ENCODE data around the gene HMGXB3. TPM values are rescaled to one million over a fixed set of nuclear protein-coding genes. Genes with fewer than 3 reads are reported as not detected.

The HMGXB3 gene
- total RNA-seq, 1 experiment from 2014 or later, result 67.8 TPM

- POLR2A ChIA-PET, result no interaction called here
Observed at GRCh38 chr5:150073086-150073625, 72.6 kb downstream of the HMGXB3 start.

GRCh38 chr5:150073677-150074076 lies 73.1 kb downstream of the HMGXB3 start:
- no peak for TF ChIP-seq CTCF (IDR thresholded peaks at IDR 0.05; ENCODE audit: unreplicated experiment)
- DNase-seq (ENCODE audit: unreplicated experiment), result no peak
- ChIA-PET CTCF (interaction anchor here (0.6 to 1.3 kb wide), 2 partner anchors 37 to 97 kb away, joined by 3 to 5 read pairs; no protein-coding TSS in a partner anchor), POLR2A (no interaction called here)
- Mint-ChIP-seq H3K4me3 (ENCODE audit: unreplicated experiment) (no peak overlapping the region), H3K27me3 (ENCODE audit: insufficient read depth, unreplicated experiment) (no peaks in the 10 kb centered on the region), H3K36me3 (ENCODE audit: insufficient read depth, unreplicated experiment) (no peaks in the 10 kb centered on the region), H3K9me3 (ENCODE audit: unreplicated experiment) (no peaks in the 10 kb centered on the region), H3K4me1 (ENCODE audit: insufficient read depth, unreplicated experiment) (peaks cover 2% of the 10 kb centered on the region), H3K27ac (ENCODE audit: low read depth, unreplicated experiment) (no peak overlapping the region)
- intact Hi-C loops (cut with micrococcal nuclease), result no loop called here
- BruUV-seq (replicated peaks), result no TSS peak

More at GRCh38 chr5:150073086-150073625, 72.6 kb downstream of the HMGXB3 start:
- H3K4me3 Mint-ChIP-seq (ENCODE audit: unreplicated experiment), result no peak overlapping the region
- no peak for TF ChIP-seq CTCF (IDR thresholded peaks at IDR 0.05; ENCODE audit: unreplicated experiment)
- BruUV-seq (replicated peaks), result no TSS peak
- no peak for DNase-seq (ENCODE audit: unreplicated experiment)
- no peaks in the 10 kb centered on the region for H3K36me3 Mint-ChIP-seq (ENCODE audit: insufficient read depth, unreplicated experiment)
- H3K27me3 Mint-ChIP-seq (ENCODE audit: insufficient read depth, unreplicated experiment), result no peaks in the 10 kb centered on the region
- intact Hi-C loops (cut with micrococcal nuclease), result no loop called here
- H3K27ac Mint-ChIP-seq (ENCODE audit: low read depth, unreplicated experiment), result no peak overlapping the region
- H3K4me1 Mint-ChIP-seq (ENCODE audit: insufficient read depth, unreplicated experiment), result peaks cover 4% of the 10 kb centered on the region
- no peaks in the 10 kb centered on the region for H3K9me3 Mint-ChIP-seq (ENCODE audit: unreplicated experiment)
- CTCF ChIA-PET, result interaction anchor here (0.6 to 1.3 kb wide), 2 partner anchors 37 to 98 kb away, joined by 3 to 5 read pairs; no protein-coding TSS in a partner anchor

GRCh38 chr5:150075233-150075632 lies 74.7 kb downstream of the HMGXB3 start:
- Mint-ChIP-seq H3K4me1 (ENCODE audit: insufficient read depth, unreplicated experiment) (no peaks in the 10 kb centered on the region), H3K27ac (ENCODE audit: low read depth, unreplicated experiment) (no peak overlapping the region), H3K27me3 (ENCODE audit: insufficient read depth, unreplicated experiment) (no peaks in the 10 kb centered on the region), H3K4me3 (ENCODE audit: unreplicated experiment) (no peak overlapping the region), H3K9me3 (ENCODE audit: unreplicated experiment) (no peaks in the 10 kb centered on the region), H3K36me3 (ENCODE audit: insufficient read depth, unreplicated experiment) (peaks cover 5% of the 10 kb centered on the region)
- DNase-seq (ENCODE audit: unreplicated experiment), result no peak
- intact Hi-C loops (cut with micrococcal nuclease), result no loop called here
- no TSS peak for BruUV-seq (replicated peaks)
- POLR2A ChIA-PET, result interaction anchor here (0.7 to 1.2 kb wide), 2 partner anchors 23 to 37 kb away, joined by 3 read pairs; no protein-coding TSS in a partner anchor
- no peak for TF ChIP-seq CTCF (IDR thresholded peaks at IDR 0.05; ENCODE audit: unreplicated experiment)
- CTCF ChIA-PET, result interaction anchor here (0.6 to 1.2 kb wide), 3 partner anchors 12 to 944 kb away, joined by 3 to 4 read pairs (median 3); no protein-coding TSS in a partner anchor

GRCh38 chr5:150075806-150076205 lies 75.3 kb downstream of the HMGXB3 start:
- H3K4me1 Mint-ChIP-seq (ENCODE audit: insufficient read depth, unreplicated experiment), result no peaks in the 10 kb centered on the region
- TF ChIP-seq CTCF (IDR thresholded peaks at IDR 0.05; ENCODE audit: unreplicated experiment), result no peak
- ChIA-PET CTCF (interaction anchor here (1.2 kb wide), 1 partner anchor 12 kb away, joined by 3 read pairs; no protein-coding TSS in a partner anchor), POLR2A (interaction anchor here (0.7 to 1.2 kb wide), 2 partner anchors 22 to 36 kb away, joined by 3 read pairs; no protein-coding TSS in a partner anchor)
- H3K27me3 Mint-ChIP-seq (ENCODE audit: insufficient read depth, unreplicated experiment), result no peaks in the 10 kb centered on the region
- no TSS peak for BruUV-seq (replicated peaks)
- H3K36me3 Mint-ChIP-seq (ENCODE audit: insufficient read depth, unreplicated experiment), result peaks cover 5% of the 10 kb centered on the region
- H3K9me3 Mint-ChIP-seq (ENCODE audit: unreplicated experiment), result no peaks in the 10 kb centered on the region
- H3K4me3 Mint-ChIP-seq (ENCODE audit: unreplicated experiment), result no peak overlapping the region
- intact Hi-C loops (cut with micrococcal nuclease), result no loop called here
- no peak overlapping the region for H3K27ac Mint-ChIP-seq (ENCODE audit: low read depth, unreplicated experiment)
- no peak for DNase-seq (ENCODE audit: unreplicated experiment)
